GM19397 (cell line): ENCODE measurements around the gene SLC35F4.
A peak's percentile ranks its signal among the peaks of the same experiment; 100 is the strongest.

Source experiments
- ATAC-seq: cut with Tn5 transposase; IDR thresholded peaks from one replicate; pipeline ENCODE4 v1.9.1; 2021; ENCODE audit warnings: mild to moderate bottlenecking, moderate library complexity; ENCODE audit not compliant: unreplicated experiment

The SLC35F4 gene

GRCh38 chr14:57641776-57642175 is 224.1 kb downstream of the SLC35F4 start:
- ATAC-seq: no peak

- ATAC-seq: no peak
These were observed 225.9 kb downstream of the SLC35F4 start for GRCh38 chr14:57640036-57640435.

GRCh38 chr14:57637901-57638300 is 228.0 kb downstream of the SLC35F4 start:
- ATAC-seq: no peak

GRCh38 chr14:57634335-57634734 is 231.6 kb downstream of the SLC35F4 start:
- ATAC-seq: no peak

- no peak for ATAC-seq
These were observed 233.2 kb downstream of the SLC35F4 start for GRCh38 chr14:57632649-57633048.

GRCh38 chr14:57617510-57617909 is 248.4 kb downstream of the SLC35F4 start:
- no peak for ATAC-seq

GRCh38 chr14:57612946-57613345 is 252.9 kb downstream of the SLC35F4 start:
- ATAC-seq: no peak

- no peak for ATAC-seq
These were observed 254.3 kb downstream of the SLC35F4 start for GRCh38 chr14:57611555-57612075.

- no peak for ATAC-seq
These were observed 255.3 kb downstream of the SLC35F4 start for GRCh38 chr14:57610631-57611030.

GRCh38 chr14:57609192-57610075 is 256.5 kb downstream of the SLC35F4 start:
- no peak for ATAC-seq

GRCh38 chr14:57607086-57607485 is 258.8 kb downstream of the SLC35F4 start:
- no peak for ATAC-seq

GRCh38 chr14:57583396-57583795 is 282.5 kb downstream of the SLC35F4 start:
- no peak for ATAC-seq

GRCh38 chr14:57582746-57583145 is 283.1 kb downstream of the SLC35F4 start:
- no peak for ATAC-seq

- ATAC-seq: no peak
These were observed 287.1 kb downstream of the SLC35F4 start for GRCh38 chr14:57578801-57579200.

GRCh38 chr14:57576498-57576897 is 289.4 kb downstream of the SLC35F4 start:
- ATAC-seq: no peak

GRCh38 chr14:57575482-57575881 is 290.4 kb downstream of the SLC35F4 start:
- no peak for ATAC-seq

GRCh38 chr14:57574617-57575288 is 291.1 kb downstream of the SLC35F4 start:
- no peak for ATAC-seq

GRCh38 chr14:57573173-57573572 is 292.7 kb downstream of the SLC35F4 start:
- no peak for ATAC-seq

GRCh38 chr14:57568554-57568953 is 297.3 kb downstream of the SLC35F4 start:
- ATAC-seq: no peak

GRCh38 chr14:57567220-57567619 is 298.7 kb downstream of the SLC35F4 start:
- no peak for ATAC-seq

GRCh38 chr14:57560681-57561080 is 305.2 kb downstream of the SLC35F4 start:
- ATAC-seq: peak; percentile 75

- ATAC-seq: no peak
These were observed 306.3 kb downstream of the SLC35F4 start for GRCh38 chr14:57559576-57559975.
